Epidermal melanocyte (primary cell): Measurements from ENCODE around the gene ETNK1.

ENCODE experiments used
- DNase-seq: peaks from one replicate; pipeline ENCODE4 v3.0.0; 2011; ENCODE audit warnings: low spot score; ENCODE audit not compliant: insufficient read length

Gene ETNK1

DNA sequence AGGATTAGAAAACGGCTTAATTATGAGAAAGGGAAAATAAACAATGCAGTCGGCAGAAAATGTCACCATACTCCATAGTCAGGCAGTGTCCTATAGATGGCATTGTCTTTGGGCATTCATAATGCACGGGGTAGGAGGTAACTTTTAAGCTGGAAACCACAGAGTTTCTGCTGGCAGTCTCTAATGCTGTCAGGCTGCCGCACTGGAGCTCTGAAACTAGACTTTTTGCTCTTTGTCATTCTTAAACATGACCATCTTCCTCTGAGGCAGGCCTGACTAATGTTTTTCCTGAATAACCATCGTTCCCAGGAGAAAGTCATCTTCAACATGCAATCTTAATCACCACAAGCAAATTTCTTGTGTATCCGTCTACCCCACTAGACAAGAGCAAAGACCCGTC is 108.8 kb downstream of the ETNK1 start:
- no peak for DNase-seq

DNA sequence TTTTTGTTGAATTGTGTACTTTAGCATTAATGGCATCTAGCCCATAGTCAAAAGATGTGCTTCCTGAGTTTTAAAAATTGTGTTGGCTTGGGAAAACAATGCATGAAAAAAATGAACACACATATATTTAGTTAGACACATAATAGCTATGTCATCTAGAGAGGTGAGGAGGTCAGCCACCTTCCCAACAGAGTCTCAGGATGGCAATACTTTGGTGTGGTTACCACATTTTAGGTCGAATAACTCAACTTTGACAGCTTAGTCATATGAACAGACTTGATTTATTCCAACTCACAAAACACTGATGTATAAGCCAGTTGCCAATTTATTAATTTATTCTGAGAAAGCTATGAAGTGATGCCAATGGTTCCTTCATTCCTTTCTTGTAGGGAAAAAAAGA is 114.0 kb downstream of the ETNK1 start:
- no peak for DNase-seq
